Measurements from ENCODE around the gene HSPB3. TPM values are rescaled to one million over a fixed set of nuclear protein-coding genes. Genes with fewer than 3 reads are reported as not detected.
"Not testable (repeated sequence)": the region's sequence is repeated elsewhere in the genome, so short reads cannot be mapped to it uniquely, and the experiment has no call there.

Gene HSPB3
- total and polyA plus RNA-seq, 9 donors = 142 to 216 (median 167) TPM

- Histone ChIP-seq H3K36me3 (ENCODE audit: control insufficient read depth, insufficient read depth, low read length) (no peaks in the 10 kb centered on the region), H3K4me3 (ENCODE audit: low read length) (no peak overlapping the region), H3K27me3 (ENCODE audit: control insufficient read depth, insufficient read depth, low read length) (no peaks in the 10 kb centered on the region), H3K27ac (ENCODE audit: low read length) (no peak overlapping the region), H3K4me1 (ENCODE audit: control insufficient read depth, insufficient read depth, low read length) (no peaks in the 10 kb centered on the region), H3K9me3 (replicated peaks; ENCODE audit: control insufficient read depth, low read depth, low read length) (no peaks in the 10 kb centered on the region)
- WGBS (ENCODE audit: insufficient coverage) = 91% methylated on average over 1 of the region's 2 CpGs
- DNase-seq = no peak
Measured at GRCh38 chr5:54425258-54425657, 30.2 kb upstream of the HSPB3 start.

DNA sequence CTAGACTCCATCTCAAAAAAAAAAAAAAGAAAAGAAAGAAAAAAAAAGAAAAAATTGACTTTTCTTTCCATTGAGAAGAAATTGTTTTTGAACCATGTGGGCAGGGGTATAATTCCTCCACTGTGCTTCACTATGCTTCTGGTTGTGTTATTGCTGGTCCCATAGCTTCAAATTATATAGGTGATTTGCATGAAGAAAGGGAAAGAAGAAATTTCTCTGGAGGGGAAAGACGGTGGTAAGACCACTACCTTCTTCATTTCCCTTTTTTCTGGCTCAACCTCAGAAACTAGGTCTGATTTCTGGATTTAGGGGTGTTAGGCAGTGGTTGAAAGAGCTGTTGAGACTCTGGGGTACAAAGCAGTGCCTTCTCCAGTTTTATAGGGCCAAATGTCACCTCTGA is 29.3 kb upstream of the HSPB3 start:
- Histone ChIP-seq H3K27ac (ENCODE audit: low read length) (no peak overlapping the region), H3K27me3 (ENCODE audit: control insufficient read depth, insufficient read depth, low read length) (no peaks in the 10 kb centered on the region), H3K4me3 (ENCODE audit: low read length) (no peak overlapping the region), H3K9me3 (replicated peaks; ENCODE audit: control insufficient read depth, low read depth, low read length) (no peaks in the 10 kb centered on the region), H3K36me3 (ENCODE audit: control insufficient read depth, insufficient read depth, low read length) (no peaks in the 10 kb centered on the region), H3K4me1 (ENCODE audit: control insufficient read depth, insufficient read depth, low read length) (no peaks in the 10 kb centered on the region)
- no peak for DNase-seq
- WGBS (ENCODE audit: insufficient coverage) = no CpG with 5 or more reads among the region's 1 CpG

- not testable (repeated sequence) for H3K4me1 ChIP-seq (ENCODE audit: control insufficient read depth, insufficient read depth, low read length); H3K27ac ChIP-seq (ENCODE audit: low read length); DNase-seq; H3K9me3 ChIP-seq (replicated peaks; ENCODE audit: control insufficient read depth, low read depth, low read length); H3K36me3 ChIP-seq (ENCODE audit: control insufficient read depth, insufficient read depth, low read length); H3K4me3 ChIP-seq (ENCODE audit: low read length); H3K27me3 ChIP-seq (ENCODE audit: control insufficient read depth, insufficient read depth, low read length)
- 100% methylated on average over 1 of the region's 2 CpGs for WGBS (ENCODE audit: insufficient coverage)
Measured at GRCh38 chr5:54434650-54435049, 20.8 kb upstream of the HSPB3 start.

- Histone ChIP-seq H3K4me3 (ENCODE audit: low read length) (no peak overlapping the region), H3K27ac (ENCODE audit: low read length) (no peak overlapping the region), H3K36me3 (ENCODE audit: control insufficient read depth, insufficient read depth, low read length) (no peaks in the 10 kb centered on the region), H3K9me3 (replicated peaks; ENCODE audit: control insufficient read depth, low read depth, low read length) (no peaks in the 10 kb centered on the region), H3K27me3 (ENCODE audit: control insufficient read depth, insufficient read depth, low read length) (no peaks in the 10 kb centered on the region), H3K4me1 (ENCODE audit: control insufficient read depth, insufficient read depth, low read length) (no peaks in the 10 kb centered on the region)
- DNase-seq = peak; percentile 47
- WGBS (ENCODE audit: insufficient coverage) = 86% methylated on average over 2 of the region's 7 CpGs
Measured at GRCh38 chr5:54438620-54439389, 16.7 kb upstream of the HSPB3 start.

- Histone ChIP-seq H3K36me3 (ENCODE audit: control insufficient read depth, insufficient read depth, low read length) (no peaks in the 10 kb centered on the region), H3K27me3 (ENCODE audit: control insufficient read depth, insufficient read depth, low read length) (no peaks in the 10 kb centered on the region), H3K4me3 (ENCODE audit: low read length) (no peak overlapping the region), H3K9me3 (replicated peaks; ENCODE audit: control insufficient read depth, low read depth, low read length) (no peaks in the 10 kb centered on the region), H3K27ac (ENCODE audit: low read length) (no peak overlapping the region), H3K4me1 (ENCODE audit: control insufficient read depth, insufficient read depth, low read length) (peaks cover 2% of the 10 kb centered on the region)
- WGBS (ENCODE audit: insufficient coverage) = 100% methylated on average over 2 of the region's 6 CpGs
- DNase-seq = peak; percentile 45
Measured at GRCh38 chr5:54440456-54440893, 15.0 kb upstream of the HSPB3 start.

DNA sequence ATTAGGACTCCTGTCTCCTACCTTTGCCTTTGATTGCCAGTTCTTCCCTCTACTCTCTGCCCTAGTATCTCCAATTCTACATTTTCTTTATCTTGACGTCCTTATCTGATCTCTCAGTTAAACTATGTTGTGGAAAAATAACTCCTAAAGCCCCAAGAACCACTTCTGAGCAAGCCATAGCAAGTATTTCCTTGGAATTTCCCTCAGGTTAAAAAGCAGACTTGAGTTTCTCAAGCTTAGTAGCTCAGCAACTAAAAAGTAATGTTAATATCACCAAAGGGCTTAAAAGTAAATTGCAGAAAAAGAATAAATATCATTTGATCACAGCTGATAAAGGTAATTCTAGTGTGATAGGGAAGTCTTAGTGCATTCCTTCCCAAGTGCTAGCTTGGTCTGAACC is 13.2 kb upstream of the HSPB3 start:
- no peak overlapping the region for H3K27ac ChIP-seq (ENCODE audit: low read length)
- H3K36me3 ChIP-seq (ENCODE audit: control insufficient read depth, insufficient read depth, low read length) = no peaks in the 10 kb centered on the region
- H3K4me1 ChIP-seq (ENCODE audit: control insufficient read depth, insufficient read depth, low read length) = peaks cover 18% of the 10 kb centered on the region
- H3K4me3 ChIP-seq (ENCODE audit: low read length) = no peak overlapping the region
- DNase-seq = no peak
- no peaks in the 10 kb centered on the region for H3K27me3 ChIP-seq (ENCODE audit: control insufficient read depth, insufficient read depth, low read length)
- H3K9me3 ChIP-seq (replicated peaks; ENCODE audit: control insufficient read depth, low read depth, low read length) = no peaks in the 10 kb centered on the region
- no CpG with 5 or more reads among the region's 1 CpG for WGBS (ENCODE audit: insufficient coverage)

- no peaks in the 10 kb centered on the region for H3K36me3 ChIP-seq (ENCODE audit: control insufficient read depth, insufficient read depth, low read length)
- peak; percentile 77 for DNase-seq
- peaks cover 21% of the 10 kb centered on the region for H3K4me1 ChIP-seq (ENCODE audit: control insufficient read depth, insufficient read depth, low read length)
- no peak overlapping the region for H3K4me3 ChIP-seq (ENCODE audit: low read length)
- H3K9me3 ChIP-seq (replicated peaks; ENCODE audit: control insufficient read depth, low read depth, low read length) = no peaks in the 10 kb centered on the region
- H3K27ac ChIP-seq (ENCODE audit: low read length) = no peak overlapping the region
- H3K27me3 ChIP-seq (ENCODE audit: control insufficient read depth, insufficient read depth, low read length) = no peaks in the 10 kb centered on the region
Measured at GRCh38 chr5:54443270-54443669, 12.2 kb upstream of the HSPB3 start.

DNA sequence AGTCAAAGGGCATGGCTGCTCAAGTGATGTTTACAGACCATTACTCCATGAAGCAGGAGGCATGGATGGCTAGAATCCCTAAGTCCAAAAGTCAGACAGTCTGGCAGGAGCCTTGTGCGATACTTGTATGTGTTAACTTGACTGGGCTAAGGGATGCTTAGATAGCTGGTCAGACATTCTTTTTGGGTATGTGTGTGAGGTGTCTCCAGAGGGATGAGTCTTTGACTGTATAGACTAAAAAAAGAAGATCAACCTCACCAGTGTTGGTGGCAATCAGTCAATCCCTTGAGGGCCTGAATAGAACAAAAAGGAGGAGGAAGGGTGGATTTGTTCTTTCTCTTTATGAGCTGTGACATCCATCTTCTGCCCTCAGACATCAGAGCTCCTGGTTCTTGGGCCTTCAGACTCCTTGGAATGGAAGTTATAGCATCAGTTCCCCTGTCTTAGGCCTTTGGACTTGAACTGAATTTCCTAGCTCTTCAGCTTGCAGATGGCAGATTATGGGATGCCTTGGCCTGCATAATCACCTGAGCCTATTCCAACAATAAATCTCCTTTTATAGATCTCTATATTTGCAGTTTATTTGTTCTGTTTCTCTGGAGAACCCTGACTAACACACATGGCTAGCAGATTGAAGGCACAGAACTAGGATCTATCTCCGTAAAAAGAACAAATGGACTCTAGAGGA is 9.7 kb upstream of the HSPB3 start:
- WGBS (ENCODE audit: insufficient coverage) = 100% methylated on average over 1 of the region's 2 CpGs
- DNase-seq = no peak
- H3K9me3 ChIP-seq (replicated peaks; ENCODE audit: control insufficient read depth, low read depth, low read length) = no peaks in the 10 kb centered on the region
- no peak overlapping the region for H3K4me3 ChIP-seq (ENCODE audit: low read length)
- H3K27me3 ChIP-seq (ENCODE audit: control insufficient read depth, insufficient read depth, low read length) = no peaks in the 10 kb centered on the region
- peak overlapping the region; percentile 65 for H3K27ac ChIP-seq (ENCODE audit: low read length)
- no peaks in the 10 kb centered on the region for H3K36me3 ChIP-seq (ENCODE audit: control insufficient read depth, insufficient read depth, low read length)
- H3K4me1 ChIP-seq (ENCODE audit: control insufficient read depth, insufficient read depth, low read length) = peaks cover 21% of the 10 kb centered on the region

DNA sequence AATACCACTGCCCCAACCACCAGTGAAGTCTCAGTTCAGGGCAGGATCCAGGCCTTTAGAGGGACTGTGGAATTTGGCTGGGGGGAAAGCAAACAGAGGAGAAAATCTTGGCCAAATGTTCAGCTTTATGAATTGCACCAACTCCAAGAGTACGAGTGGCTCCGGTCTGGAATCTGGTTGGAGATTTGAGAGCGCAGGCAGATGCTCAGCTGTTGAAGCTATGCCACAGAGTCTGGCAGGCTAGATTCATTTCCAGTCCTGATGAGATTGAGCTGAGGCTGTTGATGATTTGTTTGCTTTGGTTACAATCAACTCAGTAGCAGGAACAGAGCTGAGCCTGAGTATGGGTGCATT is 9.1 kb upstream of the HSPB3 start:
- Histone ChIP-seq H3K36me3 (ENCODE audit: control insufficient read depth, insufficient read depth, low read length) (no peaks in the 10 kb centered on the region), H3K4me1 (ENCODE audit: control insufficient read depth, insufficient read depth, low read length) (peaks cover 21% of the 10 kb centered on the region), H3K4me3 (ENCODE audit: low read length) (no peak overlapping the region), H3K9me3 (replicated peaks; ENCODE audit: control insufficient read depth, low read depth, low read length) (no peaks in the 10 kb centered on the region), H3K27ac (ENCODE audit: low read length) (peak overlapping the region; percentile 65), H3K27me3 (ENCODE audit: control insufficient read depth, insufficient read depth, low read length) (no peaks in the 10 kb centered on the region)
- peak; percentile 92 for DNase-seq
- WGBS (ENCODE audit: insufficient coverage) = 19% methylated on average over 3 of the region's 3 CpGs

DNA sequence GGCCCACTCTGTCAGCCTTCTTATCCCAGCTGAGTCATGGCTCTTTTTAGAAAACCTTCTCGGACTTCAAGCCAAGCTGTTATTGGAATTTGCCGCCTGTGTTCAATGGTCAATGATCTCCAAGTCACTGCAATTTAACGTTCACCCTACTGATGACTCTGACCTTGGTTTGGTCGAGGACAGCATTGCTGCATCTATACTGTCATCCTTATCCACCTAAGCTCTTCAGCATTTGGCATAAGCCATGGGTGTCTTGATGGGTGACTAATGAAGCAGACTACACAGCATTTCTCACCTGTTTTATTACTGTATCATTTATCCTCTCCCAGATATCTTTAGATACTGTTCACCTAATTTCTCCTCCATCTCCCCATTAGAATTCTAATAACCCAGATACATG is 5.6 kb upstream of the HSPB3 start:
- Histone ChIP-seq H3K9me3 (replicated peaks; ENCODE audit: control insufficient read depth, low read depth, low read length) (no peaks in the 10 kb centered on the region), H3K36me3 (ENCODE audit: control insufficient read depth, insufficient read depth, low read length) (no peaks in the 10 kb centered on the region), H3K4me3 (ENCODE audit: low read length) (no peak overlapping the region), H3K27me3 (ENCODE audit: control insufficient read depth, insufficient read depth, low read length) (no peaks in the 10 kb centered on the region), H3K4me1 (ENCODE audit: control insufficient read depth, insufficient read depth, low read length) (peaks cover 25% of the 10 kb centered on the region), H3K27ac (ENCODE audit: low read length) (no peak overlapping the region)
- 91% methylated on average over 4 of the region's 4 CpGs for WGBS (ENCODE audit: insufficient coverage)
- DNase-seq = no peak
